K562 (cell line): ENCODE results near the gene PI4KA. TPM values are rescaled to one million over a fixed set of nuclear protein-coding genes. Genes with fewer than 3 reads are reported as not detected.

Source experiments
- ATF3 ChIP-seq, 2 experiments: fragments of 450-650 bp in 1 of 2; sonication (generic) in 1 of 2; formaldehyde crosslinking in 1 of 2; IDR thresholded peaks in 1 of 2; conservative IDR thresholded peaks in 1 of 2; 2 replicates each; pipeline versions ENCODE4 v1.6.1 to v1.8.1; 2016 to 2023; ENCODE audit warnings: mild to moderate bottlenecking in 2 of 2, moderate library complexity in 2 of 2, inconsistent platforms in 1 of 2, missing genetic modification reagents in 1 of 2
- BDP1 ChIP-seq: IDR thresholded peaks from 3 replicates; pipeline ENCODE4 v1.6.1; 2011; ENCODE audit not compliant: insufficient read length, insufficient read depth
- CBX8 ChIP-seq: fragments of 200-600 bp; sonication (generic); IDR thresholded peaks from 2 replicates; pipeline ENCODE4 v1.6.1; 2012; ENCODE audit warnings: borderline replicate concordance, mixed run types, low read depth, mild to moderate bottlenecking, moderate library complexity, mixed read lengths, low read length, control low read depth, inconsistent platforms; ENCODE audit not compliant: poor library complexity, severe bottlenecking; ENCODE audit errors: extremely low read depth
- HDAC2 ChIP-seq: fragments of 450-650 bp; IDR thresholded peaks from 2 replicates; pipeline ENCODE4 v1.6.1; 2016; ENCODE audit warnings: mild to moderate bottlenecking
- SP1 ChIP-seq: sonication (generic); formaldehyde crosslinking; IDR thresholded peaks from 2 replicates; pipeline ENCODE4 v1.8.1; 2022; ENCODE audit warnings: mild to moderate bottlenecking, missing genetic modification reagents
- TEAD1 ChIP-seq, 2 experiments: fragments of 450-650 bp in 1 of 2; sonication (generic) in 1 of 2; formaldehyde crosslinking; IDR thresholded peaks; 2 replicates each; pipeline versions ENCODE4 v1.4.0 to v1.8.0; 2020 to 2022; ENCODE audit warnings: mild to moderate bottlenecking in 2 of 2, missing genetic modification reagents in 1 of 2
- ZNF212 ChIP-seq: fragments of 450-650 bp; formaldehyde crosslinking; IDR thresholded peaks from 2 replicates; pipeline ENCODE4 v1.4.0; 2020; ENCODE audit warnings: mild to moderate bottlenecking
- ZNF707 ChIP-seq: fragments of 250-450 bp; sonication (Bioruptor Pico); conservative IDR thresholded peaks from 2 replicates; pipeline ENCODE4 v1.8.0; 2022; ENCODE audit warnings: inconsistent platforms, mild to moderate bottlenecking, moderate library complexity
- polyA plus RNA-seq, 8 experiments: library from polyadenylated mRNA; depleted of rRNA in 4 of 8; stranded (reverse) in 5 of 8; unstranded in 3 of 8; fragments of >200 nt; fragmentation: Nextera tagmentation in 2 of 8; fragmentation: Illumina TruSeq in 1 of 8; extraction: Ambion mirVana in 2 of 8; extraction: Trizol in 1 of 8; gene quantifications; 2 replicates each; pipeline versions ENCODE4 v1.2.1 to v1.2.3, GENCODE V29; 2011 to 2014; ENCODE audit warnings: inconsistent platforms in 1 of 8, missing spikeins in 1 of 8
- total RNA-seq, 7 experiments: library from RNA; depleted of rRNA in 6 of 7; stranded (reverse); fragments of >200 nt in 6 of 7; fragmentation: Illumina TruSeq in 2 of 7; extraction: Trizol in 2 of 7; gene quantifications; 2 replicates each; pipeline versions ENCODE4 v1.2.1 to v1.2.3, GENCODE V29; 2011 to 2021; ENCODE audit warnings: low replicate concordance in 1 of 7
- TF ChIP-seq, protein P1 (sequence below): sonication (generic); formaldehyde crosslinking; IDR thresholded peaks from 2 replicates; pipeline ENCODE4 v1.8.0; 2022; ENCODE audit warnings: mild to moderate bottlenecking, missing genetic modification reagents, borderline replicate concordance
- TF ChIP-seq, protein P2 (sequence below): fragments of 200-800 bp; sonication (Bioruptor generic); IDR thresholded peaks from 2 replicates; pipeline ENCODE4 v1.6.1; 2016; ENCODE audit warnings: missing genetic modification characterization, missing compliant biosample characterization

The PI4KA gene
- total and polyA plus RNA-seq, 9 of the 15 experiments (the other 6 are each of a cell fraction or from before 2014, with no cell fraction given): 7.3 to 187 (median 84.7) TPM

- TF ChIP-seq ZNF707 (0 out of 2 replicates have a peak, but pooled peaks have one; percentile 9), ZNF212 (CRISPR knock-in tag) (no peak), TEAD1 (CRISPR knock-in tag; IDR thresholded peaks at IDR 0.05) (no peak), BDP1 (no peak), SP1 (CRISPR knock-in tag) (no peak), ATF3 (IDR thresholded peaks at IDR 0.05) (no peak), ATF3 (CRISPR knock-in tag; conservative IDR thresholded peaks at IDR 0.05) (peak; percentile 46; the same call in 1 of the 2 replicates), CBX8 (peak; percentile 63), HDAC2 (no peak)
- TF ChIP-seq, protein P1, sequence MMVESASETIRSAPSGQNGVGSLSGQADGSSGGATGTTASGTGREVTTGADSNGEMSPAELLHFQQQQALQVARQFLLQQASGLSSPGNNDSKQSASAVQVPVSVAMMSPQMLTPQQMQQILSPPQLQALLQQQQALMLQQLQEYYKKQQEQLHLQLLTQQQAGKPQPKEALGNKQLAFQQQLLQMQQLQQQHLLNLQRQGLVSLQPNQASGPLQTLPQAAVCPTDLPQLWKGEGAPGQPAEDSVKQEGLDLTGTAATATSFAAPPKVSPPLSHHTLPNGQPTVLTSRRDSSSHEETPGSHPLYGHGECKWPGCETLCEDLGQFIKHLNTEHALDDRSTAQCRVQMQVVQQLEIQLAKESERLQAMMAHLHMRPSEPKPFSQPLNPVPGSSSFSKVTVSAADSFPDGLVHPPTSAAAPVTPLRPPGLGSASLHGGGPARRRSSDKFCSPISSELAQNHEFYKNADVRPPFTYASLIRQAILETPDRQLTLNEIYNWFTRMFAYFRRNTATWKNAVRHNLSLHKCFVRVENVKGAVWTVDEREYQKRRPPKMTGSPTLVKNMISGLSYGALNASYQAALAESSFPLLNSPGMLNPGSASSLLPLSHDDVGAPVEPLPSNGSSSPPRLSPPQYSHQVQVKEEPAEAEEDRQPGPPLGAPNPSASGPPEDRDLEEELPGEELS (CRISPR knock-in tag): no peak
- TF ChIP-seq, protein P2, sequence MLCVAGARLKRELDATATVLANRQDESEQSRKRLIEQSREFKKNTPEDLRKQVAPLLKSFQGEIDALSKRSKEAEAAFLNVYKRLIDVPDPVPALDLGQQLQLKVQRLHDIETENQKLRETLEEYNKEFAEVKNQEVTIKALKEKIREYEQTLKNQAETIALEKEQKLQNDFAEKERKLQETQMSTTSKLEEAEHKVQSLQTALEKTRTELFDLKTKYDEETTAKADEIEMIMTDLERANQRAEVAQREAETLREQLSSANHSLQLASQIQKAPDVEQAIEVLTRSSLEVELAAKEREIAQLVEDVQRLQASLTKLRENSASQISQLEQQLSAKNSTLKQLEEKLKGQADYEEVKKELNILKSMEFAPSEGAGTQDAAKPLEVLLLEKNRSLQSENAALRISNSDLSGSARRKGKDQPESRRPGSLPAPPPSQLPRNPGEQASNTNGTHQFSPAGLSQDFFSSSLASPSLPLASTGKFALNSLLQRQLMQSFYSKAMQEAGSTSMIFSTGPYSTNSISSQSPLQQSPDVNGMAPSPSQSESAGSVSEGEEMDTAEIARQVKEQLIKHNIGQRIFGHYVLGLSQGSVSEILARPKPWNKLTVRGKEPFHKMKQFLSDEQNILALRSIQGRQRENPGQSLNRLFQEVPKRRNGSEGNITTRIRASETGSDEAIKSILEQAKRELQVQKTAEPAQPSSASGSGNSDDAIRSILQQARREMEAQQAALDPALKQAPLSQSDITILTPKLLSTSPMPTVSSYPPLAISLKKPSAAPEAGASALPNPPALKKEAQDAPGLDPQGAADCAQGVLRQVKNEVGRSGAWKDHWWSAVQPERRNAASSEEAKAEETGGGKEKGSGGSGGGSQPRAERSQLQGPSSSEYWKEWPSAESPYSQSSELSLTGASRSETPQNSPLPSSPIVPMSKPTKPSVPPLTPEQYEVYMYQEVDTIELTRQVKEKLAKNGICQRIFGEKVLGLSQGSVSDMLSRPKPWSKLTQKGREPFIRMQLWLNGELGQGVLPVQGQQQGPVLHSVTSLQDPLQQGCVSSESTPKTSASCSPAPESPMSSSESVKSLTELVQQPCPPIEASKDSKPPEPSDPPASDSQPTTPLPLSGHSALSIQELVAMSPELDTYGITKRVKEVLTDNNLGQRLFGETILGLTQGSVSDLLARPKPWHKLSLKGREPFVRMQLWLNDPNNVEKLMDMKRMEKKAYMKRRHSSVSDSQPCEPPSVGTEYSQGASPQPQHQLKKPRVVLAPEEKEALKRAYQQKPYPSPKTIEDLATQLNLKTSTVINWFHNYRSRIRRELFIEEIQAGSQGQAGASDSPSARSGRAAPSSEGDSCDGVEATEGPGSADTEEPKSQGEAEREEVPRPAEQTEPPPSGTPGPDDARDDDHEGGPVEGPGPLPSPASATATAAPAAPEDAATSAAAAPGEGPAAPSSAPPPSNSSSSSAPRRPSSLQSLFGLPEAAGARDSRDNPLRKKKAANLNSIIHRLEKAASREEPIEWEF: no peak
Observed at GRCh38 chr22:20673295-20674195, 185.1 kb downstream of the PI4KA start (continued).
